ENCODE results near the gene FYB2. TPM values are rescaled to one million over a fixed set of nuclear protein-coding genes. Genes with fewer than 3 reads are reported as not detected.

Gene FYB2
- total and polyA plus RNA-seq, 9 donors = 0.06 to 0.82 (median 0.18) TPM; not detected in 5

GRCh38 chr1:56703747-56704146 is 115.5 kb downstream of the FYB2 start:
- peaks cover 10% of the 10 kb centered on the region for H3K36me3 ChIP-seq (ENCODE audit: control insufficient read depth, insufficient read depth, low read length)
- no peaks in the 10 kb centered on the region for H3K4me1 ChIP-seq (ENCODE audit: control insufficient read depth, insufficient read depth, low read length)
- peaks cover 7% of the 10 kb centered on the region for H3K9me3 ChIP-seq (replicated peaks; ENCODE audit: control insufficient read depth, low read depth, low read length)
- no peak overlapping the region for H3K4me3 ChIP-seq (ENCODE audit: low read length)
- DNase-seq = no peak
- no peaks in the 10 kb centered on the region for H3K27me3 ChIP-seq (ENCODE audit: control insufficient read depth, insufficient read depth, low read length)
- WGBS (ENCODE audit: insufficient coverage) = 100% methylated on average over 1 of the region's 1 CpG
- H3K27ac ChIP-seq (ENCODE audit: low read length) = no peak overlapping the region

- no peaks in the 10 kb centered on the region for H3K36me3 ChIP-seq (ENCODE audit: control insufficient read depth, insufficient read depth, low read length)
- peaks cover 7% of the 10 kb centered on the region for H3K9me3 ChIP-seq (replicated peaks; ENCODE audit: control insufficient read depth, low read depth, low read length)
- no peak overlapping the region for H3K27ac ChIP-seq (ENCODE audit: low read length)
- no CpG with 5 or more reads among the region's 3 CpGs for WGBS (ENCODE audit: insufficient coverage)
- H3K4me3 ChIP-seq (ENCODE audit: low read length) = no peak overlapping the region
- no peaks in the 10 kb centered on the region for H3K4me1 ChIP-seq (ENCODE audit: control insufficient read depth, insufficient read depth, low read length)
- no peak for DNase-seq
- H3K27me3 ChIP-seq (ENCODE audit: control insufficient read depth, insufficient read depth, low read length) = no peaks in the 10 kb centered on the region
Observed at GRCh38 chr1:56696663-56697062, 122.5 kb downstream of the FYB2 start.

DNA sequence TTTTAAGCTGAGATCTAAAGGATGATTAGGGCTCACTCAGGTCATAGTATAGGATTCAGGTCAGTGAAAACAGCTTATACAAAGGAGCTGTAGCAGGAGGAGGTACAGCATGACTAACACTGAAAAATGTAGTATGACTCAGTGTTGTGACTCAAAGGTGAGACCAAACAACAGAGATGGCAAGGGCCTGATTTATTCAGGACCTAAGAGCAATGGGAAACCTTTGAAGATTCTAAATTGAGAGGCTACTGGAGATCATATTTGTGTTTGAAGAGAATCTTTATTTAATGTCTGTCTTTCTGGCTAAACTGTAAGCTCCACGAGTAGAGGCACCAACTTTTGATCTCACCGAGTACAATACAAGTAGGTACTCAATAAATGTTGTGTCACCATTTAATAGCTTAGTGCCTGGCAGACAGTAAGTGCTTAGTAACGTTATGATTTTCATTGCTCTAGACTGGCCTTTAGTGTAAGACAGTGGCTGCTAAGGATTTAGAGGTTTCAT is 130.6 kb downstream of the FYB2 start:
- Histone ChIP-seq H3K27ac (ENCODE audit: low read length) (no peak overlapping the region), H3K9me3 (replicated peaks; ENCODE audit: control insufficient read depth, low read depth, low read length) (no peaks in the 10 kb centered on the region), H3K36me3 (ENCODE audit: control insufficient read depth, insufficient read depth, low read length) (no peaks in the 10 kb centered on the region), H3K4me3 (ENCODE audit: low read length) (no peak overlapping the region), H3K4me1 (ENCODE audit: control insufficient read depth, insufficient read depth, low read length) (no peaks in the 10 kb centered on the region), H3K27me3 (ENCODE audit: control insufficient read depth, insufficient read depth, low read length) (no peaks in the 10 kb centered on the region)
- DNase-seq = no peak
- whole genome bisulfite sequencing (ENCODE audit: insufficient coverage) = 100% methylated on average over 1 of the region's 3 CpGs

- no CpG with 5 or more reads among the region's 2 CpGs for WGBS (ENCODE audit: insufficient coverage)
- Histone ChIP-seq H3K27me3 (ENCODE audit: control insufficient read depth, insufficient read depth, low read length) (no peaks in the 10 kb centered on the region), H3K27ac (ENCODE audit: low read length) (no peak overlapping the region), H3K4me3 (ENCODE audit: low read length) (no peak overlapping the region), H3K4me1 (ENCODE audit: control insufficient read depth, insufficient read depth, low read length) (no peaks in the 10 kb centered on the region), H3K36me3 (ENCODE audit: control insufficient read depth, insufficient read depth, low read length) (no peaks in the 10 kb centered on the region), H3K9me3 (replicated peaks; ENCODE audit: control insufficient read depth, low read depth, low read length) (no peaks in the 10 kb centered on the region)
- no peak for DNase-seq
Observed at GRCh38 chr1:56686169-56686568, 133.0 kb downstream of the FYB2 start.

GRCh38 chr1:56683569-56683968 is 135.6 kb downstream of the FYB2 start:
- no peak overlapping the region for H3K27ac ChIP-seq (ENCODE audit: low read length)

DNA sequence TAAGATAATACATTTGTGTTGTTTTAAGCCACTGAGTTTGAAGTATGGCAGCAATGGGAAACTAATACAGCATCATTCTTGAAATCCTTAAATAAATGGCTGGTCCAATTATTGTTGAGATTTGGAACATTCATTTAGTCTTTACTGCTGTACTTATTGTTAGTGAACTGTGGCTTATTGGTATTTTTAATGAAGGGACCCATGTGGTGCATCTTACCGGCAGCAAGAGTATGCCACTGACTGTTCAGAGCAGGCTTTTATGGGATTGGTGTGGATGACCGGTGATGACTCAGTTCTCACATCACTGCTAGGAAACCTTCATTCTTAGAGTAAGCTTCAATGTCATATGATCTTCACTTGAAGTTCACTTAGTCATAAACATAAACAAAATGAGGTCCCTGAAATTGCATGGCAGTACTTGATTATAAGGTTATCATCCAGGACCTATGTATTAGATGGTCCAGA is 142.6 kb downstream of the FYB2 start:
- H3K9me3 ChIP-seq (replicated peaks; ENCODE audit: control insufficient read depth, low read depth, low read length) = no peaks in the 10 kb centered on the region
- no CpG with 5 or more reads among the region's 2 CpGs for WGBS (ENCODE audit: insufficient coverage)
- no peak overlapping the region for H3K27ac ChIP-seq (ENCODE audit: low read length)
- no peaks in the 10 kb centered on the region for H3K36me3 ChIP-seq (ENCODE audit: control insufficient read depth, insufficient read depth, low read length)
- DNase-seq = no peak
- H3K27me3 ChIP-seq (ENCODE audit: control insufficient read depth, insufficient read depth, low read length) = no peaks in the 10 kb centered on the region
- no peaks in the 10 kb centered on the region for H3K4me1 ChIP-seq (ENCODE audit: control insufficient read depth, insufficient read depth, low read length)
- H3K4me3 ChIP-seq (ENCODE audit: low read length) = no peak overlapping the region

More at GRCh38 chr1:56683569-56683968, 135.6 kb downstream of the FYB2 start:
- Histone ChIP-seq H3K36me3 (ENCODE audit: control insufficient read depth, insufficient read depth, low read length) (no peaks in the 10 kb centered on the region), H3K4me1 (ENCODE audit: control insufficient read depth, insufficient read depth, low read length) (no peaks in the 10 kb centered on the region), H3K27me3 (ENCODE audit: control insufficient read depth, insufficient read depth, low read length) (no peaks in the 10 kb centered on the region), H3K9me3 (replicated peaks; ENCODE audit: control insufficient read depth, low read depth, low read length) (no peaks in the 10 kb centered on the region), H3K4me3 (ENCODE audit: low read length) (no peak overlapping the region)
- no peak for DNase-seq

DNA sequence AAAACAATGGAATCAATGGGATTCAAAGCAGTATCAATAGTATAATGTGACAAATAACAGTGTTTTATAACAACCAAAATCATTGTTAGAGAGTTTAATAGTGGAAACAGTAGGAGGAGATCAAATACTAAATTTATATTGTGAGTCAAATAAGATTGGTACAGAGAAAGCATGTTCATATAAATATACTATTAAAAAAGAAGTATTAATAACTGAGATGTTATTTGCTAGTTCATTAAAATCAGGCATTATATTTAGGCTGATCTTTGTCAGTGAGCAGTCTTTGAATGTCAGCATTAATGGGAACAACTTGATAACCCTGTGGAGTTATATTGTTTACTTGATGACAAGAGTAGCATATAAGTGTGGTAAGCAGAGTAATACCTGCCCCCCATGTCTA is 143.4 kb downstream of the FYB2 start:
- H3K27me3 ChIP-seq (ENCODE audit: control insufficient read depth, insufficient read depth, low read length) = no peaks in the 10 kb centered on the region
- no peaks in the 10 kb centered on the region for H3K36me3 ChIP-seq (ENCODE audit: control insufficient read depth, insufficient read depth, low read length)
- H3K4me1 ChIP-seq (ENCODE audit: control insufficient read depth, insufficient read depth, low read length) = no peaks in the 10 kb centered on the region
- DNase-seq = no peak
- no peak overlapping the region for H3K4me3 ChIP-seq (ENCODE audit: low read length)
- H3K27ac ChIP-seq (ENCODE audit: low read length) = no peak overlapping the region
- no peaks in the 10 kb centered on the region for H3K9me3 ChIP-seq (replicated peaks; ENCODE audit: control insufficient read depth, low read depth, low read length)

DNA sequence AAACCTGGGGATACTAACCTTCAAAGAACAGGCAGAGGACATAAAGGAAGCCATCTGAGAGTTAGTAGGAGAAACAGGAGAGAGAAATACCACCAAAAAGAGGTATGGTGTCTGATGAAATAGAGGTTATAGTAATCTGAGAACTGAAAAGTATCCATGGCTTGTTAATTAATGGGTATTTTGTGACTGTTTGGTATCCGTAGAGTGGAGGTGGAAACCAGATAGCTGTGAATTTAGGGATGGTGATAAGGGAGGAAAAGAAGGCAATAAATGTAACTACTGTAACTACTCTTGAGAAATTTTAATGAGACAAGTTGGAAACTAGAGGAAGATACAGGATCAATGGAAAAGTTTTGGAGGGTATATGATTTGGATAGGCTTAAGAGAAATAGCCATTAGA is 146.6 kb downstream of the FYB2 start:
- Histone ChIP-seq H3K27me3 (ENCODE audit: control insufficient read depth, insufficient read depth, low read length) (no peaks in the 10 kb centered on the region), H3K27ac (ENCODE audit: low read length) (no peak overlapping the region), H3K4me3 (ENCODE audit: low read length) (no peak overlapping the region), H3K4me1 (ENCODE audit: control insufficient read depth, insufficient read depth, low read length) (no peaks in the 10 kb centered on the region), H3K36me3 (ENCODE audit: control insufficient read depth, insufficient read depth, low read length) (no peaks in the 10 kb centered on the region), H3K9me3 (replicated peaks; ENCODE audit: control insufficient read depth, low read depth, low read length) (no peaks in the 10 kb centered on the region)
- no peak for DNase-seq
- no CpG with 5 or more reads among the region's 1 CpG for WGBS (ENCODE audit: insufficient coverage)

DNA sequence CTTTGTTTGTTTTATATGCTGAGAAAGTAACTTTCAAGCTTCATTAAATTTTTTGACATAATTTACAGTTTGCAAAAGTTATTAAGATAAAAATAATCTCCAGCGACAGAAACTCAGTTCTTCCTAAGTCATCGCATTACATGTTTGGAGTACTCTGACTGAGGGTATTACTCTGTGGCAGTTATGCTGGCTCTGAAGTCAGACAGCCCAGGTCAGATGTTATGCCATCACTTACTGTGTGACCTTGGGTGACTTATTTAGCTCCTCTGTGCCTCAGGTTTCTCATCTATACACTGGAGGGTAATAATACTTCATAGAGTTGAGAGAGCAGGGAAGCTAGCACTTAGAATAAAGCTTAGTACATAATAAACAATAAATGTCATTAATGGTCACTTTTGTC is 147.7 kb downstream of the FYB2 start:
- H3K9me3 ChIP-seq (replicated peaks; ENCODE audit: control insufficient read depth, low read depth, low read length) = no peaks in the 10 kb centered on the region
- H3K27ac ChIP-seq (ENCODE audit: low read length) = no peak overlapping the region
- 100% methylated on average over 2 of the region's 2 CpGs for WGBS (ENCODE audit: insufficient coverage)
- no peaks in the 10 kb centered on the region for H3K4me1 ChIP-seq (ENCODE audit: control insufficient read depth, insufficient read depth, low read length)
- H3K36me3 ChIP-seq (ENCODE audit: control insufficient read depth, insufficient read depth, low read length) = no peaks in the 10 kb centered on the region
- H3K4me3 ChIP-seq (ENCODE audit: low read length) = no peak overlapping the region
- H3K27me3 ChIP-seq (ENCODE audit: control insufficient read depth, insufficient read depth, low read length) = no peaks in the 10 kb centered on the region
- no peak for DNase-seq

- no CpG with 5 or more reads among the region's 4 CpGs for WGBS (ENCODE audit: insufficient coverage)
- no peak for DNase-seq
- Histone ChIP-seq H3K9me3 (replicated peaks; ENCODE audit: control insufficient read depth, low read depth, low read length) (no peaks in the 10 kb centered on the region), H3K27ac (ENCODE audit: low read length) (no peak overlapping the region), H3K27me3 (ENCODE audit: control insufficient read depth, insufficient read depth, low read length) (no peaks in the 10 kb centered on the region), H3K36me3 (ENCODE audit: control insufficient read depth, insufficient read depth, low read length) (no peaks in the 10 kb centered on the region), H3K4me1 (ENCODE audit: control insufficient read depth, insufficient read depth, low read length) (no peaks in the 10 kb centered on the region), H3K4me3 (ENCODE audit: low read length) (no peak overlapping the region)
Observed at GRCh38 chr1:56671085-56671484, 148.1 kb downstream of the FYB2 start.

DNA sequence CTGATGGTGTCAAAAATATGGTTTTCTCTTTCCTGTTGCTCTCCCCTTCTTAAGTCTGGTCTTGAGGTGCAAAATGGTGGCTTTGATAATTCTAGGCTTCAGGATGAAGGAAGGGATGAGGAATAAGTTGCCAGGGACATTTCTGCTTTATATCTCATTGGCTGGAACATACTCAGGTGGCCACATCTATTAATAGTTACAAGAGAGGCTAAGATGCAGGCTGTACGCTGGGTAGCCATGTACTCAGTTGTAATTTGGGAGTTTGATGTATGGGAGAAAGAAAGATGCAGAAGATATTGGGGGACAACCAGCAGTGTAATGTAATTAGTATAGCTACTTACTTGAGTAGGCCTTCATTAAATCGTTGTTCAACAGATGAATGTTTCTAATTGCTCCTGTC is 148.9 kb downstream of the FYB2 start:
- H3K27ac ChIP-seq (ENCODE audit: low read length) = no peak overlapping the region
- H3K4me1 ChIP-seq (ENCODE audit: control insufficient read depth, insufficient read depth, low read length) = no peaks in the 10 kb centered on the region
- no peaks in the 10 kb centered on the region for H3K9me3 ChIP-seq (replicated peaks; ENCODE audit: control insufficient read depth, low read depth, low read length)
- H3K4me3 ChIP-seq (ENCODE audit: low read length) = no peak overlapping the region
- DNase-seq = no peak
- no peaks in the 10 kb centered on the region for H3K36me3 ChIP-seq (ENCODE audit: control insufficient read depth, insufficient read depth, low read length)
- H3K27me3 ChIP-seq (ENCODE audit: control insufficient read depth, insufficient read depth, low read length) = no peaks in the 10 kb centered on the region
- WGBS (ENCODE audit: insufficient coverage) = 25% methylated on average over 1 of the region's 2 CpGs
